Measurements from ENCODE around the gene DICER1.

Gene DICER1

DNA sequence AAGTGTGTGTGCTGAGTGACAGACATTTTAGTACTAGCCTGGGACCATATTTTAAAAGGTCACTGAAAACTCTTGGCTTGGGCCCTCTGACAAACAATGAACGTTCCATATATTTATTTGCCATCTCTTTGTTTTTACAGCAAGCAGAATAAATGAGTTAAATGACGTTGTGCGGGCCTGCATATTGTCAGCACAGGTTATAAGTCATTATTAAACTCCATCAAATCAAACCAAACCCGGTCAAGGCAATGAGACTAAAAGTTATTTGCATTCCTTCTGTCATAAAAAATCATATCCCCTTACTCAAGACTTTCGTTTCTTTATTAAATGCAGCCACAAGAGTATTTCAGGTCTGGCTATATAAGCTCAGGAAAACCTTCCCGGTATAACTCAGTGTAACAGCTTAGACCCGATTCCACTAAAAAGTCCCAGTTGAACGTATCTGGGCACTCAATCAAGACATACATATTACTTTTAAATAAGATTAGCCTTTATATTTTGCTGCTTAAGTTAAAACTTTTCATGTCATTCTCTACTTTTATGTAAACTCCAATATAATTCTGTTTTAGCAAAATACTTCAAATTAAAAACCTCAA lies 84.9 kb downstream of the DICER1 start:
- DNase-seq: no peak

DNA sequence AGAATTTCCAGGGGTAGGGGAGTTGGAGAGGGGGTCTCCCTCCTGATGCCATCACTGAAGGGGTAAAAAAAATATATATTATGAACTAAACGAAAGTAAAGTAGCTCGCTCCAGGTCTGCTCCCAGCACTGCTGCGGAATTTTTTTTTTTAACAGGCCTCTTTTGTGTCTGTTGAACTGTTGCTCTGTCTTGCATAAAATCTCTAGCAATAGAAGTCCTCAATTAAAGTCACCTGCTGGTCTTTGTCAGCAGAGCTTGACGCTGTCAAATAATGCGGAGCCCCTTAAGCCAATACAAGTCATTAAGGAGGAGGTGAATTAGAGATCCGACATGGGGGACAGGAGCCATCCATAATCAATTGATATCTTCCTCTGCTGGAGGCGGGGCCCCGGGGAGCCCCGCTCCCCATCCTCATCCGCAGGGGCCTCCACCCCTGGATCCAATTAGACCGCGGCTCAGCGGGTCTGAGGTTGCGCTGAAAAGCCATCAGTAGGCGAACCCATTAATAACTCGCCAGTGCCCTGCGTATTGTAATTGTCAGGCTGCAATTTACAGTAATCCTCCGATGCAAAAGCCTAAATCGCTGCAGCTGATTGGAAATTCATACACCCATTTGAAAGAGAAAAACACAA lies 85.6 kb downstream of the DICER1 start:
- DNase-seq: no peak

DNA sequence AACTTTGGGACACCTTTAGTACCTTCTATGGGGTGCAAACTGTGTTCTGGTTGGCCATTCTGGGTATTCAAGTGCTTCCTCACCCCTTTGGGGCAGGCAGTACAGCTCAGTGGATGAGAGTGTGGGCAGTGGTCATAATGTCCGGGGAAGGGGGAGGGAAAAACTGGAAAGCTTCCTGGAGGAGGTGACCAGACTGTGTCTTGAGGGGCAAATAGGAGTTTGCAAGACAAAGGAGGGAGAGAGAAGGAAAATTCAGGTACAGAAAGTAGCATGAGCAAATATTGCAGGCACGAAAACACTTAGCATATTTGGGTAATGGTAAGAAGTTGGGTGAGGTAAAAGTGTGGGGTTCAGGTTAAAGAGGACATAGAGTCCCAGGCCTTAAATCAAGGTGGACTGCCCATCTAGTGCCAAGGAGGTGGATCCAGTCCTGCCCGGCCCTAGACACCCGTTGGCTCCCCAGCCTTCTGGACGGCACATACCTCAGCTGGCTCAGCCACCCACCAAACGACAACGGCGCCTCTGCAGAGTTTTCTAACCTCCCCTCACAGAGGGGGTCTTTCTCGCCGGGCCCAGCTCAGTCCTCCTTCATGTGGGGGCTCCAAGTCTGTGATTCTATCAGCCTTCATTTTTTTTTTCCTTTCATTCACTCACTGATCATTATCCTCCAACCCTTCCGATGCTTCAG lies 86.4 kb downstream of the DICER1 start:
- DNase-seq: no peak

DNA sequence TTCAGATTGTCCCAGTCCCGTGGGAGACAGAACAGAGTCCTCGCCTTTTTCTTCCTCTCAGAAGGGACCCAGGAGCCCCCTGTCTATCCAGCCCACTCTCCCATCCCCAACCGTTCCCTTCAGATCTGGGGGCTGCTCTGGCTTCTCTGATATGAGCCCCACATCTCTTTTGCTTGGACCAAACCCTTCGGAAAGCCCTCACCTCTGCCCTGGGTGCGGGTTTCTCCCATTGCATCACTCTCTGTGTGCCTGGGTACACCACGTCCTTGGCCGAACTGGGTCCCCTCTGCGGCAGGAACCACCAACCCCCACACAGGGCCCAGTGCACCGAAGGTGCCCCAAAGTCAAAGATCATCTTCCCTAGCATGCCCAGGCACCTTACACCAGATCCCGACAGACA lies 87.8 kb downstream of the DICER1 start:
- DNase-seq: no peak

DNA sequence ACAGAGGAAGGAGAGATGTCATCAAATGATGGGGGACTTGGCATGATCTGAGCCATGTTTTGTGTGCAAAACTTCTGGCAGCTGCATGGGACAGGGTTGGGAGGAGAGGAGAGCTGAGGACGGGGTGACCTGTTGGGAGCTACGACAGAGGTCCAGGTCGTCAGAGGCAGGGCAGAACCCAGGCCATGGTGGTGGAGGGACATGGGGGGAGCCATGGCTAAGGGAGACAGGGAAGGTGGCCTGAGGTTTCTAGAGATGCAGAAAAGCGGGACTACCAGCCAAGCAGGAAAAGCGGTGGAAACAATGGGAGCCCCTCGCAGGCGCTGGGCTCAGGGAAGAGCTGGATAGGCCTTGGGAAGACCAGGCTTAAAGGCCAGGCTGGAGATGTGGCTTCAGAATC lies 88.3 kb downstream of the DICER1 start:
- no peak for DNase-seq

DNA sequence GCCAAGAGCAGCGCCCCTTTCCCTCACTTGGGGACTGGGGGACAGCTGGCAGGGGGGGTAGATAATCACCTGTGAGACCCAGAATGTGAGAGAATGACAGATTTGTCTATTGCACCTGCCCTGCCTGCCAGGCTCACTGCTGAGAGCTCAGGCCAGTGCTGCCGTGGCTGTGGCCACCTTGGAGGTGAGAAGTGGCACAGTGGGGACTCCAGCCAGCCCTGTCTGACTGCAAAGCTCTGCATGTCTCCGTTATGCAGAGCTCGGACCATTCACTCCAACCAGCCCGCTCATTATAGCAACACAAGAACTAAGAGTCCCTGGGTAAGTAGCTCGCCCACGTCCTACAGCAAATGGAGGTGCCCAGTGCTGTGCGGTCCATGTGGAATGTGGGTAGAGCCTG lies 88.8 kb downstream of the DICER1 start:
- no peak for DNase-seq

DNA sequence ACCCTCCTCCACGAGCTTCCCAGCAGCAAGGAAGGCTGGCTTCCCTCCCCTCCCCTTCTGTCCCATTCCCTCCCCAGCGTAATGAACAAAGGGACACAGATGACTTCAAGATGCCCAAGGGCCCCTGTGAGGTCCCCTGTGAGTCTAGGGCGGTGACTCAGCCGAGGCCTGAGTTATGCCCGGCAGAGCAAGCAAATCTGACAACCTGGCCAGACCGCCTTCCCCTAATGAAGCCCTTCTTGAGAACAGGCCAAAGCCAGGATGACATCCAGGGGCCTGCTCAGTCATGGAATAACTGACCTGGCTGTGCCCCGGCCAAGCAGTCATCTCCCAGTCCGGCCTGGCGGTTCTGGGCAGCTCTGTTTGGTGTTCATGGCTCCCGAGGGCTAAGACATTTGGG lies 89.2 kb downstream of the DICER1 start:
- DNase-seq: no peak

DNA sequence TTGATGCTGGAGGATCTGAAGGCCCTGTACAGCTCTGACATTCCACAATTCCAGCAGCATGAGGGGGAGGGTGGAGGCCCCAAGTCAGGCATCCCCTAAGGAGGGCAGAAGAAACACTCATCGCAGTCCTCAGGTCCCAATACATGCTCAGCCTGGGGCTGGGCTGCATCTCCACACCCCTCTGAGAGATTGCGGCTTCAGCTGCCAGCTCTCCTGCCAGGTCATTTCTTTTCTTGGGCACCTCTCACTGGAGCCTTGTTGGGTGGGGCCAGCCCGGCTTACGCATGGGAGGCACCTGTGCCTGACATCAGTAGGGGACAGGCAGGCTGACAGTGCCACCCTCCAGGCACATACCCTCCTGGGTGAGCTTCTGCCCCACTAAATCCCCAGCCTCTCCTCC lies 89.8 kb downstream of the DICER1 start:
- no peak for DNase-seq

DNA sequence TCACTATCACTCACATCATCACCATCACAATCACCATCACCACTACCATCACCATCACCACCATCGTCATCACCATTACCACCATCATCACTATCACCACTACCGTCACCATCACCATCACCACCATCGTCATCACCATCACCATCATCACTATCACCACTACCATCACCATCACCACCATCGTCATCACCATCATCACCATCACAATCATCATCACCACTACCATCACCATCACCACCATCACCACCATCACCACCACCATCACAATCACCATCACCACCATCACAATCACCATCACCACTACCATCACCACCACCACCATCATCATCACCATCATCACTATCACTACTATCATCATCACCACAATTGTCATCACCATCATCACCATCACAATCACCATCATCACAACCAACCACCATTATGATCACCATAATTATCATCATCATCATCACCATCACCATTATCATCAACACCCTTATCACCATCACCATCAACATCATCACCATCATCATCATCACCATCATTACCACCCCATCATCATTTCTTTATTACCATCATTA lies 90.8 kb downstream of the DICER1 start:
- no peak for DNase-seq

DNA sequence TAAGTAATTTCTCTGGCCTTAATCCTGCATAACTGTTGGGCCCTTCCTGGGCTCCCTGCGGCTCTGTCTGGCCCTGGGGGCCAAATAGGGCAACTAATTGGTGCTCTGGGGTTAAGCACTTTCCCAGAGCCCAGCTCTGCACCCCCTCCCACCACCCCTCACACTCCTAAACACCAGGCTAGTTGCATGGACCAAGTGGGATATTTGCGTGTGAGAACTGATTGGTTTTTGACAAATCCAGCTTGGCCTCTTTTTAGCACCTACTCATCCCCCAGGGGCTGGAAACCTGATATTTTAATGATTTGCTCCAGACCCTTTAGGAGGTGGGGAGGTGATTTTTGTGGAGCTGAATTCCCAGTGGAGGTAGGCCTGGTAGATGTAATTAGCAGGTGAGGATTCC lies 91.9 kb downstream of the DICER1 start:
- DNase-seq: no peak

DNA sequence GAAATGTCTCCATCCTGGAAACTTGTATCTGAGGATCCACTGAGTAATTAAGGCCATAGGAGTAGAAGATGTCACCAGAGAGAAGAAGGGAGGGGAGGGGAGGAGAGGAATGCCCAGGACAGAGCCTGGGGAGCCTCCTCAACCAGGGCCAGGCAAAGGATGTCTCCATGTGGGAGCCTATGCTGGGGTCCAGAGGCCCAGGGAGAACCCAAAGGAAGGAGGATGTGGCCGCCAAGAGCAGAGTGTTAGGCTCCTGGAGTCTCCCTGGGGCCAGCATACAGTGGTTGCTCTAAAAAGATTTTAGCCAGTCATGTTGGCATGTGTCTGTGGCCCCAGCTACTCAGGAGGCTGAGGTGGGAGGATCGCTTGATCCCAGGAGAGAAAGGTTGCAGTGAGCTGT lies 92.6 kb downstream of the DICER1 start:
- no peak for DNase-seq

DNA sequence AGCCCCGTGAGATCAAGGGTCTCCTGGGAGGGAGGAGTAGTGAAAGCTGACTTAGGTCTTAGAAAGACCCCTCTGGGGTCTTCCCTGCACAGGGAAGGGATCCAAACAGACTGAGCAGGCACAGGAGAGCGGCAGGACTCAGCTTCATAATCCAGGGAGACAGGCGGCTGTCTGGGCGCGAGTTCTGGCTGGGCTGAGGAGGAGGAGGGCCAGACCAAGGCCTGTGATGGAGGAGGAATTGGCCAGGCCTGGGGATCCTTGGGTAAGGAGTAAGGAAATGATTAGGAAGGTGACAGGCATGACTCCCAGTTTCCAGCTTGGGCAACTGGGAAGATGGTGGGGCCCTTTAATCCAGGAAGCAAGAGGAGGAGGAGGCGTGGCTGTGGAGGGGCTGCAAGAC lies 93.1 kb downstream of the DICER1 start:
- no peak for DNase-seq

DNA sequence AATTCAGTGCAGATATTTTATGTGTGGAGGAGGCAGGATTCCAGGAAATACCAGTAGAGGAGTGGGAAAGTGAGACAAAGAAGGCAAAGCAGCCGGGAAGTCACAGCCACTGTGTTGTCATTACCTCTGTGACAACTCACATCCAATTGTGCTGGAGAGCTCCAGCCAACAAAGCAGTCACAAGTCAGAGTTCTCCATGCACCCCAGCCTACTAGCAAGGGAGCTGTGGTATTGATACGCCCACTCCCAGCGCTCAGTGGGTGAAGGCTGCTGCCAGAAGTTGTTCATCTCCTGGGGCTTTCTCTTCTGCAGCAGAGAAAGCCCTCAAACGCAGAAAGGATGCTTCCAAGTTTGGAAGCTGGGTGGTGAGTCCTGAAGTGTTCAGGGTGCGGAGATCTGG lies 93.9 kb downstream of the DICER1 start:
- no peak for DNase-seq

DNA sequence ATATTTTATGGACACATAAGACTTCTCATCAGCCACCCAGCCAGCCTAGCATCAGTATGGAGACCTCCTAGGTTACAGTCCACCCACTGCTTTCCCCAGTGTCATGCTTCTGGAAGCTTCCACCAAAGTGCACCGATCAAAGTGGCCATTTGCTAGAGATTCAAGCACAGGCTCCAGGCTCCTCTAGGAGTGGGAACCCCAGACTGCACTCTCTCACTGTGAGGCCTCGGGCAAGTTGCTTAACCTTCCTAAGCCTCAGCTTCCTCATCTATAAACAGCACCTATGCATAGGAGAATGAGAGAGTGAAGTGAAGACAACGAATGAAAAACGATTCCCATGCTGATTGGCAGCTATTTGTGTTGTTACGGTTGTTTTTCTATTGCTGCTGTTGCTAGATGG lies 94.4 kb downstream of the DICER1 start:
- DNase-seq: no peak

DNA sequence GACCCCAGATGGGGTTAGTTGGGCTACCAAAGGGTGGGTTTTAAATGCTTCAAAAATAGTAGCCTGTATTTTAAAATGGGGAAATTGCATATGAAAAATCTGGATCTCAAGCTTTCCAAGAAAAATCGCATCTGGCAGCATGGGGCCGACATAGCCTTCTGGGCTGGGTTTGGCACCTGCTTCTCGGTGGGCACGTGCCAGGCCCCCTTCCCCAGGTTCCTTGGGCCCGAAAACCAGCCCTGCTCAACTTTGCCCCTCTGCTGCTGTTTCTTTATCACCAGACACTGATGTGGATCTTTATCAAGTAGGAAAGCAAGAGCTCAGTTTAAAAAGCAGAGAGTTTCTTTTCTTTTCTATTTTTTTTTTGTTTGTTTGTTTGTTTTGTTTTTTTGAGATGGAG lies 95.1 kb downstream of the DICER1 start:
- no peak for DNase-seq

DNA sequence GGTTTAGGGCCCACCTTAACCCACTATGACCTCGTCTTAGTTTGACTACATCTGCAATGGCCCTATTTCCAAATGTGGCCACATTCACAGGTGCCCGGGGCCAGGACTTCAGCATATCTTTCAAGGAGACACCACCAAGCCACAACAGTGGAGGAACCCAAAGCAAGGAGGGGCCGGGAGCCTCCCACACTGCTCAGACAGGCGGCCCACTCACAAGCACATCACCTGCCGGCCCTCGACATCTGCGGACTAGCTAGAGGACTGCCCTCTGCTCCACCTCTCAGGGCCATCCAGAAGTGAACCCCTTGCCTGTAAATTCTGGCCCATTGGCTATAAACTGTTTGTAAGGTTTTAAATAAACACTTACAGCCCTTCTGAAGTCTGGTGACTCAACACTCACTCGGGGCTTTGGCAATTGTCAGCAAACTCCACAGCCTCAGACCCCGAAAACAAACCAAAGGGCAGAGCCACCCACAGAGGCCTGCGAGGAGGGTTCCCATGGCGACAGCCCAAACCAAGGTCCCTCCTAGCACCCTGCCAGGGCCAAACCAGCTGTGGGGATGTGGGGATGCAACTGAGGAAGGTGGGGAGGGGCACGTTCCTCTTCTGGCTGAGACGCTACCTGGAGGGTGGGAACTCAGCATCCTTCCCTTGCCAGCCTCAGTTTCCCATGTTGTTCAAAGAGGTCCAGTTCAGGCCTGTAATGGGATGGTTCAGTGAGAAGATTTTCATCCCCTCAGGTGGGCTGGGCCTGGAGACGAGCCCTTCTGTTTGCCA lies 95.8 kb downstream of the DICER1 start:
- DNase-seq: no peak

DNA sequence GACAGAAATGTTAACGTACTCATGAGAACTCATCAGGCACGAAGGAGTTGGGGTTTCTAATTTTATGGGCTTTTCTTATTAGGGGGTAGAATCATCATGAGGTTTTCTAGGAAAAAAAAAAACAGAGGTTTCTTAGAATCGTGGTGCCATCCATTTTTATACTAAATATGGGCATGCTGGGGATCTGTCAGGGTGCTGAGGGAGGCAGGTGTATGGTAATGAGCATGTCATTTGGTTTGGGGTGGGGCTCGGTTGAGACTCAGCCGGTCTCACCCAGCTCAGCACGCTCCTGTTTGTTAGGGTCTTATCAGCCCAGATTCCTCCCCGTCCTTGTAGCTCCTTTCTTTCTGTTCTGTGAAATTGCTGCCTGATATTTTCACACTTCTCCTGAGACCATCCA lies 98.2 kb downstream of the DICER1 start:
- no peak for DNase-seq

DNA sequence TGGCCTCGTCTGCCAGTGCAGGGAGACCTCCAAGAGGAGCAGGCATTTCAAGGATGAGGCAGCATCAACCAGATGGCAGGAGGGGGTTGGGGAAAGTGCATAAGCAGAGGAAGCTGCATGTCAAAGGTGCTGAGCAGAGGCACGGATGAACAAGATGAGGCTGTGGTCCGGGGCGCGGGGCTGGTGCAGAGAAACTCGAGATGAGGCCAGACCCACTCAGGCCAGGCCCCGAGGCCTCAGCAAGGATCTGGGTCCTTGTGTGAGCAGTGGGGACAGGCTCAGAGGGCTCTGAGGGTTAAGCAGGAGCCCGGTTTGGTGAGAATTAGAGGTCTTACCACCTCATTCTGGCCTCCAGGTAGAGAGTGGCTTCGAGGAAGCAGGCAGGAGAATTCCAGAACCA lies 98.8 kb downstream of the DICER1 start:
- DNase-seq: no peak

DNA sequence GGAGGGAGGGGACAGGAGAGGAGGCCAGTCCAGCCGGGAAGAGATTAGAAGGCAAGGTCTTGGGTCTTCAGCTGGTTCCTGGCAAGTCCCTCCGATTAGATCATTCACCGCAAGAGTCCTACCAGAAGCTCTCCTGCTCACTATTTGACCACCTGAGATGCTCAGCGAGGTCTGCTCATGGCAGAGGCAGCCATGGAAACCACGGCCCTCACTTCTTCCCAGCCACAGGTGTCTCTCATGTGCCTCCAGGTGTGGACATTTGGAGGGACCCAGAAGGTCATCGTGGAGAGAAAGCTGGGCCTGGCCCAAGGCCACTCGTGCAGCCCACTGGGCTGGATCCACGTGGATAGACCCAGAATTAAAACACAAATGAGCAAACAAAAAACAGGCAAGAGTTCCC lies 99.5 kb downstream of the DICER1 start:
- no peak for DNase-seq

DNA sequence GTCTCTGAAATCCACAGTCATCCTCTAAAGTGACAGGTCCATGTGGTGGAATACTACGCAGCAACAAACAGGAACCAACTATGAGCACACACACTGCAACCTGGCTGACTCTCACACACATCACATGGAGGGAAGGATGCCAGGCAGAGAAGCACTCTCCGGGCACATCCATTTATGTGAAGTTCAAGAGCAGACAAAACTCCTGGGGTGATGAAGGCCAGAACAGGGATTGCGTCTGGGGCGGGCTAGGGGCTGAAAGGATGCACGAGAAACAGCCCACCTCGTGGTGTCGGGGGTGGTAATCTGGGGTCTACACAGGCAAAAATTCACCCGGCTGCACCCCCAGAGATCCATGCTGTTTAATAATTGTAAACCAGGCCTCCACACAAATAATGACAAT lies 100.2 kb downstream of the DICER1 start:
- no peak for DNase-seq

DNA sequence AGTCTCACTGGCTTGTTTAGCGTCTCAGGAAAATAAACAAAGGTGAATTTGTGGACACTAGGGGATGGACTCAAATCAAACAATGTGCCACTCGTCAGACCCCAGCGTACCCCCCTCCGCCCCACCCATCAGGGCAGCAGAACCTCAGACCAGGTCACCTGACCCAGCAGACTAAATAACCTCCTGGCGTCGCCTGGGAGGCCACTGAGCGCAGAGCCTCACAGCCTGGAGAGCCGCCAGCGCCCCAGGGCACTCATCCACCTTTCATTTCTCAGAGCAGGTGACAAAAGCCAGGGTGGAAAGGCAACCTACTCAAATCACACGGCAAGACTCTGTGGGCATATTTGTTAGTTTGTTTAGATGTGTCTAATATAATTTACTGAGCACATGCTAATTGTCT lies 100.9 kb downstream of the DICER1 start:
- peak; percentile 80 for DNase-seq

DNA sequence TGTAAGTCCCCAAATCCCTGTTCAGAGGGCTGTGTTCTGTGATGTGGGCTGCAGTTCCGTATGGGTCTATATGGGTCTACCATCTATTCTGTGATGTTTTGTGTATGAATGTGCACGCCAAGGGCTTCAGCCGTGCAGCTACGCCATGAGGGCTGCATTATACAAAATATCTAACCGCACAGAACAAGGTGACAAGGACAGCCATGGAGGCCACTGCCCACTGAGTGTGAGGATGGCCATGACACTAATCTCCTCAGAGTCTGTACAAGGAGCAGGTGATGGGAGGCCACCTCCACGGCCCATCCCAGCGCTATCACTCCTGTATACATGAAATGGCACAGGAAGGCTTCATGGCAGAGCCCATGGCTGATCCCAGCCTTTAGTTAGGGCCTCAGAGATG lies 102.0 kb downstream of the DICER1 start:
- no peak for DNase-seq

Measured in DMS153 (cell line).